Measurements from ENCODE around the gene SPATA1.

The SPATA1 gene

GRCh38 chr1:84540759-84541158 lies 34.6 kb downstream of the SPATA1 start:
- no peaks in the 10 kb centered on the region for H3K9me3 Mint-ChIP-seq
- peaks cover 20% of the 10 kb centered on the region for H3K4me1 Mint-ChIP-seq
- CTCF ChIA-PET: interaction anchor here (1.3 kb wide), 1 partner anchor 98 kb away, joined by 4 read pairs; no protein-coding TSS in a partner anchor
- no peaks in the 10 kb centered on the region for H3K27me3 Mint-ChIP-seq
- no peak for DNase-seq
- no peak overlapping the region for H3K4me3 Mint-ChIP-seq
- peaks cover 14% of the 10 kb centered on the region for H3K36me3 Mint-ChIP-seq
- no peak overlapping the region for H3K27ac Mint-ChIP-seq

GRCh38 chr1:84541679-84542078 lies 35.5 kb downstream of the SPATA1 start:
- Mint-ChIP-seq H3K27me3 (no peaks in the 10 kb centered on the region), H3K9me3 (no peaks in the 10 kb centered on the region), H3K4me3 (no peak overlapping the region), H3K4me1 (peaks cover 20% of the 10 kb centered on the region), H3K27ac (no peak overlapping the region), H3K36me3 (peaks cover 14% of the 10 kb centered on the region)
- CTCF ChIA-PET: interaction anchor here (0.8 to 1.3 kb wide), 2 partner anchors 99 to 230 kb away, joined by 4 to 8 read pairs; no protein-coding TSS in a partner anchor
- no peak for DNase-seq

DNA sequence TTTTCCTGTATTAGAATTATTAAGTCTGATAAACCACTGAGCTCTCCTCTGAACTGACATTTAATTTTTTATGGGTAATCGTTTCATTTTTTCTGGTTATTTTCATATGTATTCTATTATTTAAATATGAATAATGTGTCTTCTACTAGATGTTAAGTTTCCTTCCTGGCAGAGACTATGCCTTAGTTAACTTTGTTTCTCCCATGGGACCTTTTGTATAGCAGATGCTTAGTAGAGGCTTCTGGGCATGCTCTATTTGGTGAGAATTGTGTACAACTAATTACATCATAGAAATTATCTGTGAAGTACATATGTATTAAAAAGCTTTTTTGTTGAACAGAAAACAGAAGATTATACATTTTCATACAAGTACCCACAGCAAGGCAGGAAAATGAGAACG lies 44.6 kb downstream of the SPATA1 start:
- H3K27me3 Mint-ChIP-seq: no peaks in the 10 kb centered on the region
- CTCF ChIA-PET: interaction anchor here (0.9 kb wide), 1 partner anchor 71 kb away, joined by 4 read pairs; no protein-coding TSS in a partner anchor
- no peak for DNase-seq
- H3K27ac Mint-ChIP-seq: no peak overlapping the region
- no peak overlapping the region for H3K4me3 Mint-ChIP-seq
- H3K36me3 Mint-ChIP-seq: peaks cover 11% of the 10 kb centered on the region
- no peaks in the 10 kb centered on the region for H3K4me1 Mint-ChIP-seq
- no peaks in the 10 kb centered on the region for H3K9me3 Mint-ChIP-seq

GRCh38 chr1:84569216-84569615 lies 63.0 kb downstream of the SPATA1 start:
- CTCF ChIA-PET: no interaction called here
- Mint-ChIP-seq H3K36me3 (peaks cover 44% of the 10 kb centered on the region), H3K4me1 (peaks cover 29% of the 10 kb centered on the region), H3K27ac (no peak overlapping the region), H3K4me3 (no peak overlapping the region), H3K27me3 (no peaks in the 10 kb centered on the region), H3K9me3 (no peaks in the 10 kb centered on the region)
- DNase-seq: no peak

- H3K36me3 Mint-ChIP-seq: peaks cover 42% of the 10 kb centered on the region
- no peak for DNase-seq
- H3K27ac Mint-ChIP-seq: no peak overlapping the region
- no peak overlapping the region for H3K4me3 Mint-ChIP-seq
- H3K4me1 Mint-ChIP-seq: peaks cover 36% of the 10 kb centered on the region
- CTCF ChIA-PET: no interaction called here
- H3K9me3 Mint-ChIP-seq: no peaks in the 10 kb centered on the region
- no peaks in the 10 kb centered on the region for H3K27me3 Mint-ChIP-seq
Observed at GRCh38 chr1:84570436-84571149, 64.4 kb downstream of the SPATA1 start.

DNA sequence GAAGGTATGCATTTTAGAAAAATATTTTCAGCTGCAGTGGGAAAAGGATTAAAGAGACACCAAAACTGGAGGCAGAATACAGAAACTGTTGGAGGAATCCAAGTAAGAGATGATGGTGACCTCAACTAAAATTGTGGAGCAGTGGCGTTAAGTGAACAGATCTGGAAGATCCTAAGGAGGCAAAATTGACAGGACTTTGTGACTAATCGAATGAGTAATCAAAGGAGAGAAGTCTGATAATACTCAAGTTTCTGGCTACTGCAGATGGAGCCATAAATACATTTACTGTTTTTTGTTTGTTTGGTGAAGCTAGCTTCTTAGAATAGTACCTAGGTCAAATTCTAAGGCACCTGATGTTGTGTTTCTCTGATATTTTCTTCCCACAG lies 65.0 kb downstream of the SPATA1 start:
- H3K4me3 Mint-ChIP-seq: no peak overlapping the region

GRCh38 chr1:84573481-84573966 lies 67.3 kb downstream of the SPATA1 start:
- Mint-ChIP-seq H3K27ac (peak overlapping the region; percentile 100), H3K9me3 (no peaks in the 10 kb centered on the region), H3K27me3 (no peaks in the 10 kb centered on the region), H3K4me3 (peak overlapping the region; percentile 96), H3K4me1 (peaks cover 36% of the 10 kb centered on the region), H3K36me3 (peaks cover 33% of the 10 kb centered on the region)
- no peak for DNase-seq
- CTCF ChIA-PET: interaction anchor here (0.7 to 2.5 kb wide), 11 partner anchors 11 to 274 kb away, joined by 3 to 8 read pairs (median 3); no protein-coding TSS in a partner anchor

More for the DNA sequence above, 65.0 kb downstream of the SPATA1 start:
- CTCF ChIA-PET: no interaction called here
- H3K27me3 Mint-ChIP-seq: no peaks in the 10 kb centered on the region
- no peak overlapping the region for H3K27ac Mint-ChIP-seq
- peaks cover 36% of the 10 kb centered on the region for H3K4me1 Mint-ChIP-seq
- DNase-seq: no peak
- H3K36me3 Mint-ChIP-seq: peaks cover 42% of the 10 kb centered on the region
- no peaks in the 10 kb centered on the region for H3K9me3 Mint-ChIP-seq

DNA sequence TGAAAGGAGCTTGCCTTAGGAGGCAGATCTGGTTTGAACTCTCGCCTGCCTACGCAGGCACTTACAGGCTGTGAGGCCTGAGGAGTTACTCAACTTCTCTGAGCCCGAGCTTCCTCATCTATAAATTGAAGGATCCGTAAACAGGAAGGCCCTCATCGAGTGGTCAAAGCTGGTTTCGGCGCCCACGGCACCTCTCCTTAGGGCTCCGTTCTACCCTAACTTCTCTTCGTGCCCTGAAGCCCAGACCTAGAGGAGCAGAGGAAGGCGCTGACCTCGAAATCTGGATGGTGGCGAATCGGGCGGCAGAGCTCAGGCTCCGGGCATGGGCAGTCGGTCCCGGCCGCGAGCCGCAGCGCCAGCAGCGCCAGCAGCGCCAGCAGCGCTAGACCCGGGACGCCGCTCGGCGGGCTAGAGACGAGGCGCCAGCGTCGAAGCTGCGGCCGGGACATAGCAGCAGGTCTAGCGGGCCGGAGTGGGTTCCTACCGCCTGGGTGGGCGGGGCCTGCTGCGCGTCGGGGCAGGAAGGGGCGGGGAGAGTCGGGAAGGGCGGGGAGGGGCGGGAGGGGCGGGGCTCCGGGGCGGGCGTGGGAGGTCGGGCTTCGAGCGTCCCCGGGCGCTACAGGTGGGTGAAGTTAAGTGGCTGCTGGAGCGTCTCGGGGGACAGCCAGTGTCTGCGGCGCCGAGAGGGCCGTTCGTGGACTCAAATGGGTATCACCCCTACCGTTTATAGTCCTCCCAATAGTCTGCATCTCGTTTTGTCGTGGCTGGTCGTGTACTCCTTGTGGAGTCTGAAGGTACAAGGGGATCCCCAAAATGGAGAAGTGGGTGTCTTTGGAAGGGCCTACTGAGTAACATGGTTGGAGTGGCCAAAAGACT lies 68.0 kb downstream of the SPATA1 start, which contains the start of gene CTBS:
CTBS (minus strand) TSS at position 474 of the 876 bp plus-strand sequence; CDS start at position 449, 25 bp downstream.
- CTCF ChIA-PET: interaction anchor here (0.7 to 2.5 kb wide), 8 partner anchors 12 to 275 kb away, joined by 3 to 8 read pairs (median 3); no protein-coding TSS in a partner anchor
- peak within 1 kb of the TSS; percentile 100 for H3K27ac Mint-ChIP-seq
- H3K36me3 Mint-ChIP-seq: peaks cover 29% of the 10 kb centered on the region
- H3K9me3 Mint-ChIP-seq: no peaks in the 10 kb centered on the region
- peak; percentile 89 for DNase-seq
- peaks cover 36% of the 10 kb centered on the region for H3K4me1 Mint-ChIP-seq
- no peaks in the 10 kb centered on the region for H3K27me3 Mint-ChIP-seq
- H3K4me3 Mint-ChIP-seq: peak within 1 kb of the TSS; percentile 96

DNA sequence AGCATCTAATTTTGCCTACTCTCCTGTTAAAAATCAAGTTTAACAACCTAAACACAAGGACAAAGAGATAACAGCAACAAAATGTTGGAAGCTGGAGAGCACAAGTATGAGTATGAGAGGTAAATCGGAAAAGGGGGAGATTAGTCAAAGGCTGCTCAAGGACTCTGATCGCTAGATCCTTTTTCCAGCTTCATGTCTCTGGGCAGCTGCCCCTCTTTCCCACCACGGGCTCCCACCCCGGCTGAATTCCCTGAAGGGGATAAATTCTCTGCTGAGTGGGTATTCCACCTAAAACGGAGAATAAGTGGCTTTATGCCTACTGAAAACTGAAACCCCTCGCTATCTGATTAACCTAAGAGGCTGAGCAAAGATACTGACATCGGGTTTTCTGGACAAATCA lies 68.8 kb downstream of the SPATA1 start:
- peaks cover 36% of the 10 kb centered on the region for H3K4me1 Mint-ChIP-seq
- H3K36me3 Mint-ChIP-seq: peaks cover 25% of the 10 kb centered on the region
- peak overlapping the region; percentile 96 for H3K4me3 Mint-ChIP-seq
- CTCF ChIA-PET: interaction anchor here (0.6 to 2.5 kb wide), 3 partner anchors 11 to 61 kb away, joined by 3 to 8 read pairs (median 6); no protein-coding TSS in a partner anchor
- no peaks in the 10 kb centered on the region for H3K9me3 Mint-ChIP-seq
- H3K27ac Mint-ChIP-seq: peak overlapping the region; percentile 100
- H3K27me3 Mint-ChIP-seq: no peaks in the 10 kb centered on the region
- no peak for DNase-seq

- no peak overlapping the region for H3K27ac Mint-ChIP-seq
- no peak for DNase-seq
- H3K36me3 Mint-ChIP-seq: no peaks in the 10 kb centered on the region
- no peaks in the 10 kb centered on the region for H3K4me1 Mint-ChIP-seq
- H3K27me3 Mint-ChIP-seq: no peaks in the 10 kb centered on the region
- CTCF ChIA-PET: no interaction called here
- no peak overlapping the region for H3K4me3 Mint-ChIP-seq
- no peaks in the 10 kb centered on the region for H3K9me3 Mint-ChIP-seq
Observed at GRCh38 chr1:84581648-84582047, 75.5 kb downstream of the SPATA1 start.

DNA sequence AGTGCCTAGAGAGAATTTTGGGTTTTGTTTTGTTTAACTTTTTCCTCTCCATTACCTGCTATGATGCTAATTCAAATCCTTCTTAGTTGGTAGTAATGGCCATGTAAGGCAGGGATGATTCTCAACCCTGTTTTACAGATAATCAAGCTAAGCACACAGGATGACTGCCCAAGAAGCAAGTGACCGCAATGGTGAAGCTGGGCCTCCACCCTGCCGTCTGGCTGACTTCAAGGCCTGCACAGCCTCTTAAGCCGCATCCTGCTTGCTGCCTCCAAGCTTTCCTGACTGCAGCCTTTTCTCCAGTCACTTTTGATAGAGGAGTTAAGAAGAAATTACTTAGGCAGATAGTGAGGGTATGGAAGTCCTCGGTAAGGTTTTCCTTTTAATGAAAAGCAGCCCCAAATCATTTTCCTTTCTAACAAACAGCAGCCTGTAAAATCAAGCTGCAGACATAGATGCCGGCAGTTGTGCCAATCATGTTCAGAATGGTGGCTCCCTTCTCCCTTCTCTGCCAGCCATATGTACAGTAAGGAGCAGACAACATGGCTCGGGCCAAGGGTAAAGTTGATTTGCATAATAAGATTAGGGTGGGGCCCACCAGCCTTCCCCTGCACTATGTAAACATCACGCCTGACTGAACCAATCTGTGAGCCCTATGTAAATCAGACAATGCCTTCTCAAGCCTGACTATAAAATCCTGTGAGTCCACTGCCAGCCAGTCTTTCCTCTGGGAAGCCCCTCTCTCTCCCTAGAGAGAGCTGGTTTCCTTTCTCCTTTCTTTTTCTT lies 76.8 kb downstream of the SPATA1 start:
- Mint-ChIP-seq H3K36me3 (no peaks in the 10 kb centered on the region), H3K27ac (no peak overlapping the region), H3K27me3 (no peaks in the 10 kb centered on the region), H3K4me3 (no peak overlapping the region), H3K9me3 (no peaks in the 10 kb centered on the region), H3K4me1 (no peaks in the 10 kb centered on the region)
- CTCF ChIA-PET: no interaction called here
- no peak for DNase-seq

DNA sequence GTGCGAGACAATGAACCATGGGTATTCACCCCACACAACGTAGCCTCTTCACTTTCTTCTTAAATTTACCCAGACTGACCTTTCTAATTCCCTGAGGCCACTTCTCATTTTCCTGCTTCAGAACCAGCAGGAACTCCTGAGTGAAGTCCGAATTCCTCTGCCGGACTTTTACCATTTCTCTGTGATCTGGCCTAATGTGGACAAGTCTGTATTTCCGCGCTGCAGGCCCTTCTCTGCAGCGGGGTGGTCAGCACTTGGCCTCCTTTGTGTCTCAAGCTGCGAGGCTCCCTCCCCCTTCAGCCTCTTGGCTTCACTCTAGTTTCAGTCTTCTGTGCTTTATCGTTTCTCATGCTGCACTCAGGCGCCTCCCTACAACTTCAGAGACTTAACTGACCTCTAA lies 77.5 kb downstream of the SPATA1 start:
- no peaks in the 10 kb centered on the region for H3K4me1 Mint-ChIP-seq
- no peak for DNase-seq
- H3K9me3 Mint-ChIP-seq: no peaks in the 10 kb centered on the region
- no peak overlapping the region for H3K27ac Mint-ChIP-seq
- H3K27me3 Mint-ChIP-seq: no peaks in the 10 kb centered on the region
- CTCF ChIA-PET: interaction anchor here (0.6 kb wide), 1 partner anchor 297 kb away, joined by 3 read pairs; no protein-coding TSS in a partner anchor
- no peaks in the 10 kb centered on the region for H3K36me3 Mint-ChIP-seq
- no peak overlapping the region for H3K4me3 Mint-ChIP-seq

DNA sequence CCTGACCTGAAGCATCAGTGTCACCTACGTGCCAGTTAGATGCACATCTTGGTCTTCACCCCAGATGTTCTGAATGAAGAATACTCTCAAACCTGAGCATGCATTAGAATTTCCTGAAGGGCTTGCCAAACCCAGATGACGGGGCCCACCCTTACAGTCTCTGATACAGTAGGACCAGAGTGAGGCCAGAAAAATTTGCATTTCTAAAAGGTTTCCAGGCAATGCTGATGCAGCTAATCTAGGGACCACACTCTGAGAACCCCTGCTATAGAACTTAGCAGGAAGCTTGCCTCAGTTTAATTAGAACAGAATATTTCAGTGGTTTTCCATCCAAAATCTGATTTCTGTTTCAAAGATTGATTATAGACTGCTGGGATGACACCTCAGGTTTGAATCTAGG lies 77.9 kb downstream of the SPATA1 start:
- no peaks in the 10 kb centered on the region for H3K27me3 Mint-ChIP-seq
- no peak for DNase-seq
- no peak overlapping the region for H3K27ac Mint-ChIP-seq
- H3K4me3 Mint-ChIP-seq: no peak overlapping the region
- no peaks in the 10 kb centered on the region for H3K9me3 Mint-ChIP-seq
- H3K4me1 Mint-ChIP-seq: no peaks in the 10 kb centered on the region
- H3K36me3 Mint-ChIP-seq: no peaks in the 10 kb centered on the region
- CTCF ChIA-PET: interaction anchor here (0.6 to 1.0 kb wide), 3 partner anchors 36 to 298 kb away, joined by 3 read pairs; no protein-coding TSS in a partner anchor

All from activated naive CD4-positive, alpha-beta T cell treated with anti-CD3 and anti-CD28 coated beads, Interleukin-2, amount 10 ng/mL, durations not matched to agents 7 days and 5 days (primary cell).